Thymus (tissue), 11 donors: ENCODE results near the gene ABCG2. TPM values are rescaled to one million over a fixed set of nuclear protein-coding genes. Genes with fewer than 3 reads are reported as not detected.
"Not testable (repeated sequence)": the region's sequence is repeated elsewhere in the genome, so short reads cannot be mapped to it uniquely, and the experiment has no call there.

Experiments used
- DNase-seq, 9 donors: peaks; one replicate each; pipeline ENCODE4 v3.0.0-alpha.2; 2013; ENCODE audit warnings: low spot score in 9 of 9, low read depth in 6 of 9, missing footprints in 1 of 9
- H3K27ac ChIP-seq, 2 donors: one replicate each; pipeline ENCODE4 v1.5.1; 2013; ENCODE audit warnings: control low read depth in 1 of 2, low read depth in 1 of 2, low read length in 1 of 2, mild to moderate bottlenecking in 1 of 2, moderate library complexity in 1 of 2
- H3K27me3 ChIP-seq, 2 donors: one replicate each; pipeline ENCODE4 v1.5.1; 2013; ENCODE audit warnings: low read length in 1 of 2; ENCODE audit not compliant: control insufficient read depth in 2 of 2, insufficient read depth in 1 of 2
- H3K36me3 ChIP-seq, 2 donors: one replicate each; pipeline ENCODE4 v1.5.1; 2013; ENCODE audit warnings: low read length in 1 of 2, mild to moderate bottlenecking in 1 of 2, moderate library complexity in 1 of 2; ENCODE audit not compliant: control insufficient read depth in 2 of 2, insufficient read depth in 2 of 2
- H3K4me1 ChIP-seq, 2 donors: one replicate each; pipeline ENCODE4 v1.5.1; 2013; ENCODE audit warnings: low read length in 2 of 2; ENCODE audit not compliant: control insufficient read depth in 2 of 2, insufficient read depth in 2 of 2
- H3K4me3 ChIP-seq, 2 donors: one replicate each; pipeline ENCODE4 v1.5.1; 2013; ENCODE audit warnings: low read length in 2 of 2, control low read depth in 1 of 2, mild to moderate bottlenecking in 1 of 2
- H3K9me3 ChIP-seq, 2 donors: one replicate each; pipeline ENCODE4 v1.5.1; 2013; ENCODE audit warnings: low read length in 1 of 2, mild to moderate bottlenecking in 1 of 2; ENCODE audit not compliant: control insufficient read depth in 2 of 2, insufficient read depth in 1 of 2
- WGBS: extraction: QIAGEN DNeasy Blood & Tissue Kit; methylation state at CpG from one replicate; pipeline ENCODE4 v1.1.7; 2013; 5-methylcytosine and 5-hydroxymethylcytosine counted together
- polyA plus RNA-seq: library from polyadenylated mRNA; stranded (reverse); fragments of 200-250 nt; gene quantifications from one replicate; pipeline ENCODE4 v1.2.3, GENCODE V29; 2013
- total RNA-seq: library from RNA; stranded (reverse); fragments of 120-200 nt; gene quantifications from one replicate; pipeline ENCODE4 v1.2.4, GENCODE V29; 2013
- donor health status: healthy.

Gene ABCG2
- total and polyA plus RNA-seq, 2 donors, result 0.59 to 1.4 TPM

GRCh38 chr4:88152331-88152730 lies 6.1 kb downstream of the ABCG2 start:
- H3K4me1 ChIP-seq, H3K9me3 ChIP-seq, H3K27ac ChIP-seq, H3K27me3 ChIP-seq, DNase-seq, H3K36me3 ChIP-seq, H3K4me3 ChIP-seq: not testable (repeated sequence)
- WGBS, result 96% methylated on average over 8 of the region's 8 CpGs

GRCh38 chr4:88148560-88148959 lies 9.9 kb downstream of the ABCG2 start:
- H3K9me3 ChIP-seq, result no peaks in the 10 kb centered on the region
- DNase-seq, result no peak
- WGBS, result 97% methylated on average over 2 of the region's 2 CpGs
- H3K27me3 ChIP-seq, result no peaks in the 10 kb centered on the region
- H3K4me3 ChIP-seq, result no peak overlapping the region
- H3K4me1 ChIP-seq, result no peaks in the 10 kb centered on the region
- H3K36me3 ChIP-seq, result no peaks in the 10 kb centered on the region
- H3K27ac ChIP-seq, result no peak overlapping the region

GRCh38 chr4:88147799-88148217 lies 10.6 kb downstream of the ABCG2 start:
- DNase-seq, result no peak
- H3K4me3 ChIP-seq, result no peak overlapping the region
- 95% methylated on average over 4 of the region's 4 CpGs for WGBS
- no peaks in the 10 kb centered on the region for H3K4me1 ChIP-seq
- no peaks in the 10 kb centered on the region for H3K27me3 ChIP-seq
- H3K36me3 ChIP-seq, result no peaks in the 10 kb centered on the region
- no peak overlapping the region for H3K27ac ChIP-seq
- H3K9me3 ChIP-seq, result no peaks in the 10 kb centered on the region

GRCh38 chr4:88146891-88147290 lies 11.5 kb downstream of the ABCG2 start:
- Histone ChIP-seq H3K9me3 (no peaks in the 10 kb centered on the region), H3K4me3 (no peak overlapping the region), H3K27ac (no peak overlapping the region), H3K4me1 (no peaks in the 10 kb centered on the region), H3K27me3 (no peaks in the 10 kb centered on the region), H3K36me3 (no peaks in the 10 kb centered on the region)
- DNase-seq, result no peak

- DNase-seq, result no peak
- WGBS, result 99% methylated on average over 3 of the region's 3 CpGs
- Histone ChIP-seq H3K36me3 (no peaks in the 10 kb centered on the region), H3K27me3 (no peaks in the 10 kb centered on the region), H3K27ac (no peak overlapping the region), H3K4me1 (no peaks in the 10 kb centered on the region), H3K4me3 (no peak overlapping the region), H3K9me3 (no peaks in the 10 kb centered on the region)
Measured at GRCh38 chr4:88144866-88145300, 13.6 kb downstream of the ABCG2 start.

GRCh38 chr4:88144048-88144447 lies 14.4 kb downstream of the ABCG2 start:
- Histone ChIP-seq H3K27me3 (no peaks in the 10 kb centered on the region), H3K36me3 (no peaks in the 10 kb centered on the region), H3K4me1 (no peaks in the 10 kb centered on the region), H3K27ac (no peak overlapping the region), H3K9me3 (no peaks in the 10 kb centered on the region), H3K4me3 (no peak overlapping the region)
- no peak for DNase-seq
- 95% methylated on average over 5 of the region's 5 CpGs for WGBS

- DNase-seq, result no peak
- Histone ChIP-seq H3K9me3 (no peaks in the 10 kb centered on the region), H3K4me3 (no peak overlapping the region), H3K36me3 (no peaks in the 10 kb centered on the region), H3K4me1 (no peaks in the 10 kb centered on the region), H3K27ac (no peak overlapping the region), H3K27me3 (no peaks in the 10 kb centered on the region)
- WGBS, result 89% methylated on average over 2 of the region's 2 CpGs
Measured at GRCh38 chr4:88143504-88143903, 14.9 kb downstream of the ABCG2 start.

GRCh38 chr4:88138561-88138960 lies 19.9 kb downstream of the ABCG2 start:
- H3K27ac ChIP-seq, result no peak overlapping the region
- no peaks in the 10 kb centered on the region for H3K36me3 ChIP-seq
- H3K9me3 ChIP-seq, result no peaks in the 10 kb centered on the region
- no peaks in the 10 kb centered on the region for H3K27me3 ChIP-seq
- 98% methylated on average over 2 of the region's 2 CpGs for WGBS
- no peak overlapping the region for H3K4me3 ChIP-seq
- no peaks in the 10 kb centered on the region for H3K4me1 ChIP-seq
- DNase-seq, result no peak

- DNase-seq, result no peak
- Histone ChIP-seq H3K27ac (no peak overlapping the region), H3K4me1 (no peaks in the 10 kb centered on the region), H3K27me3 (no peaks in the 10 kb centered on the region), H3K4me3 (no peak overlapping the region), H3K9me3 (no peaks in the 10 kb centered on the region), H3K36me3 (no peaks in the 10 kb centered on the region)
- WGBS, result 96% methylated on average over 2 of the region's 2 CpGs
Measured at GRCh38 chr4:88137112-88137511, 21.3 kb downstream of the ABCG2 start.

- Histone ChIP-seq H3K4me3 (no peak overlapping the region), H3K4me1 (no peaks in the 10 kb centered on the region), H3K27me3 (no peaks in the 10 kb centered on the region), H3K27ac (no peak overlapping the region), H3K36me3 (no peaks in the 10 kb centered on the region), H3K9me3 (no peaks in the 10 kb centered on the region)
- WGBS, result 98% methylated on average over 3 of the region's 3 CpGs
- DNase-seq, result no peak
Measured at GRCh38 chr4:88136249-88136648, 22.2 kb downstream of the ABCG2 start.
